Vagina (tissue), 2 donors: ENCODE results near the gene MXD4.

Source experiments
- POLR2AphosphoS5 ChIP-seq, 2 donors: sonication (generic); formaldehyde crosslinking; IDR thresholded peaks; one replicate each; pipeline ENCODE4 v1.9.0; 2017; ENCODE audit warnings: antibody characterized with exemption in 2 of 2, mild to moderate bottlenecking in 2 of 2, low read depth in 1 of 2; ENCODE audit not compliant: insufficient read depth in 1 of 2
- TF ChIP-seq, protein P1 (sequence below), 3 experiments: fragments of 450-650 bp in 2 of 3; fragments of 200-600 bp in 1 of 3; sonication (generic) in 1 of 3; IDR thresholded peaks; one replicate each; pipeline ENCODE4 v1.5.1; 2017 to 2019; ENCODE audit warnings: antibody characterized with exemption in 3 of 3, mild to moderate bottlenecking in 2 of 3, moderate library complexity in 2 of 3

DNA sequence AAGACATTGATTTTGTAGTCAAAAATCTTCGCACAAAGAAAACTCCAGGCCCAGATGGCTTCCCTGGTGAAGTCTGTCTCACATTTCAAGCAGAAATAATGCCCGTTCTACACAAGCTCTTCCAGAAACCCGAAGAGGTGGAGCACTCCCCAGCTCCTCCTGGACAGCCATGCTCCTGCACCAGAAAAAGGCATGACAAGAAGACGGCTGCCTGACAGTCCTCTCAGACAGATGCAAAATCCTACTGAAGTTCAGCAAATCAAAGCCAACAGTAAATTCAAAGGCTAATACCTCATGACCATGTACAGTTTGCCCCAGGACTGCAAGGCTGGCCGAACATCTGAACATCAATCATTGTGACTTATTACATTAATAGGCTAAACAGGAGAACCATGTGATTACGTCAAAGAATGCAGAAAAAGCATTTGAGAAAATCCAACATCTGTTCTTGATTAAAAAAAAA, 30.8 kb upstream of the MXD4 start:
- TF ChIP-seq, protein P1, sequence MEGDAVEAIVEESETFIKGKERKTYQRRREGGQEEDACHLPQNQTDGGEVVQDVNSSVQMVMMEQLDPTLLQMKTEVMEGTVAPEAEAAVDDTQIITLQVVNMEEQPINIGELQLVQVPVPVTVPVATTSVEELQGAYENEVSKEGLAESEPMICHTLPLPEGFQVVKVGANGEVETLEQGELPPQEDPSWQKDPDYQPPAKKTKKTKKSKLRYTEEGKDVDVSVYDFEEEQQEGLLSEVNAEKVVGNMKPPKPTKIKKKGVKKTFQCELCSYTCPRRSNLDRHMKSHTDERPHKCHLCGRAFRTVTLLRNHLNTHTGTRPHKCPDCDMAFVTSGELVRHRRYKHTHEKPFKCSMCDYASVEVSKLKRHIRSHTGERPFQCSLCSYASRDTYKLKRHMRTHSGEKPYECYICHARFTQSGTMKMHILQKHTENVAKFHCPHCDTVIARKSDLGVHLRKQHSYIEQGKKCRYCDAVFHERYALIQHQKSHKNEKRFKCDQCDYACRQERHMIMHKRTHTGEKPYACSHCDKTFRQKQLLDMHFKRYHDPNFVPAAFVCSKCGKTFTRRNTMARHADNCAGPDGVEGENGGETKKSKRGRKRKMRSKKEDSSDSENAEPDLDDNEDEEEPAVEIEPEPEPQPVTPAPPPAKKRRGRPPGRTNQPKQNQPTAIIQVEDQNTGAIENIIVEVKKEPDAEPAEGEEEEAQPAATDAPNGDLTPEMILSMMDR (IDR thresholded peaks at IDR 0.05) = no peak
- TF ChIP-seq POLR2AphosphoS5 (IDR thresholded peaks at IDR 0.05; ENCODE audit: insufficient read depth in 1 of 2, low read depth in 1 of 2) = no peak
